ENCODE data around the gene PLTP.

DNA sequence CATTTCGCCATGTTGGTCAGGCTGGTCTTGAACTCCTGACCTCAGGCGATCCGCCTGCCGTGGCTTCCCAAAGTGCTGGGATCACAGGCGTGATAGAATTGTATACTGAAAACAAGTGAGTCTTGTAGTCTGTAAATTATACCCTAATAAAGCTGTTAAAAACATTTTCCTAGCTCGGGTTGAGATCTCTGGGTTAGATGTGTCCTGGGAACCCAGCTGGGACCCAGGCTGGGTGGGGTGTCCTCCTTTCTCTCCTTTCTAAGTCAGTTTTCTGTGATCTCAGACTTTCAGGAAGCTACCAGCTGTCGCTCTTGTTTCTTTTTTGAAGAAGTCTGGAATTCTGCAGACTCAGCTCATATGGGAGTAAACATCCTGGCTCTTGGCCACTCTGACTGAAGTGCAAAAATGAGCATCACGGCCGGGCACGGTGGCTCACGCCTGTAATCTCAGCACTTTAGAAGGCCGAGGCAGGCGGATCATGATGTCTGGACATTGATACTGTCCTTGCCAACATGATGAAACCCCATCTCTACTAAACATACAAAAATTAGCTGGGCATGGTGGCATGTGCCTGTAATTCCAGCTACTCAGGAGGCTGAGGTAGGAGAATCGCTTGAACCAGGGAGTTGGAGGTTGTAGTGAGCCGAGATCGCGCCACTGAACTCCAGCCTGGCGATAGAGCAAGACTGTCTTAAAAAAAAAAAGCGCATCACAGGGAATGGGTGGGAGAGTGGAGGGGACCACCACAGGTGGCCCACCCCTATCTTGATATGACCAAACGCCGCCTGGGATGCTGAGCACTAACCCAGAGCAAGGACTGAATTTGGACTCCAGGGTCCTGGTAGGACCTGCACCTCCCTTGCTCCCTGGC lies 12.7 kb upstream of the PLTP start:
- no peak for TF ChIP-seq POLR2A (IDR thresholded peaks at IDR 0.05; ENCODE audit: borderline replicate concordance, extremely low read depth, insufficient read depth, insufficient read length)
- TF ChIP-seq CTCF (IDR thresholded peaks at IDR 0.05 in 2 of 3, conservative IDR thresholded peaks at IDR 0.05 in 1 of 3; ENCODE audit: borderline replicate concordance in 1 of 3, insufficient read depth in 1 of 3, low read depth in 2 of 3, low read length in 2 of 3), result no peak
- no peak for TF ChIP-seq EZH2phosphoT487 (IDR thresholded peaks at IDR 0.05; ENCODE audit: borderline replicate concordance)
- no peak for TF ChIP-seq EZH2 (IDR thresholded peaks at IDR 0.05)
- TF ChIP-seq POLR2AphosphoS5 (IDR thresholded peaks at IDR 0.05; ENCODE audit: low read depth, low read length), result no peak
- TF ChIP-seq YY1 (IDR thresholded peaks at IDR 0.05; ENCODE audit: extremely low read depth, insufficient replicate concordance, low read depth, low read length), result no peak

All from HCT116 (cell line).